Natural killer cell (primary cell): ENCODE data around the gene KMO. TPM values are rescaled to one million over a fixed set of nuclear protein-coding genes. Genes with fewer than 3 reads are reported as not detected.

Experiments
- ATAC-seq, 3 donors: fragments of 150-1000 bp in 2 of 3; fragments of 200-7000 bp in 1 of 3; cut with Tn5 transposase; 1 replicate in 1 of 3; 2 replicates in 2 of 3; pipeline ENCODE4 v1.10.0; 2021; ENCODE audit warnings: mild to moderate bottlenecking in 2 of 3, moderate library complexity in 2 of 3
- DNase-seq, 2 donors: peaks; one replicate each; pipeline versions ENCODE4 v3.0.0 to v3.0.0-alpha.2; 2013 to 2021; ENCODE audit warnings: mixed read lengths in 1 of 2
- H3K27ac ChIP-seq: one replicate; pipeline ENCODE4 v1.5.1; 2013; ENCODE audit warnings: mild to moderate bottlenecking, low read length
- H3K27me3 ChIP-seq: one replicate; pipeline ENCODE4 v1.6.1; 2013; ENCODE audit warnings: low read length; ENCODE audit not compliant: control insufficient read depth, insufficient read depth
- H3K36me3 ChIP-seq: one replicate; pipeline ENCODE4 v1.6.1; 2013; ENCODE audit warnings: low read length; ENCODE audit not compliant: control insufficient read depth, insufficient read depth
- H3K4me1 ChIP-seq: one replicate; pipeline ENCODE4 v1.6.1; 2013; ENCODE audit warnings: low read length; ENCODE audit not compliant: control insufficient read depth, insufficient read depth
- H3K4me3 ChIP-seq: one replicate; pipeline ENCODE4 v1.5.1; 2013; ENCODE audit warnings: low read length
- H3K9me3 ChIP-seq: one replicate; pipeline ENCODE4 v1.6.1; 2013; ENCODE audit warnings: low read length; ENCODE audit not compliant: control insufficient read depth, insufficient read depth
- H3K27ac Mint-ChIP-seq, 2 donors: one replicate each; pipeline ENCODE4 v1.8.0; 2022; ENCODE audit warnings: mild to moderate bottlenecking in 2 of 2, mixed read lengths in 2 of 2, moderate library complexity in 1 of 2
- H3K27me3 Mint-ChIP-seq, 2 donors: one replicate each; pipeline ENCODE4 v1.8.0; 2022; ENCODE audit warnings: low read depth in 2 of 2, mixed read lengths in 2 of 2
- H3K36me3 Mint-ChIP-seq: one replicate; pipeline ENCODE4 v1.8.0; 2022; ENCODE audit warnings: mixed read lengths
- H3K4me1 Mint-ChIP-seq, 2 donors: one replicate each; pipeline ENCODE4 v1.8.0; 2022; ENCODE audit warnings: mixed read lengths in 2 of 2
- H3K4me3 Mint-ChIP-seq: one replicate; pipeline ENCODE4 v1.8.0; 2022; ENCODE audit warnings: mild to moderate bottlenecking, moderate library complexity, mixed read lengths
- H3K9me3 Mint-ChIP-seq, 2 donors: one replicate each; pipeline ENCODE4 v1.8.0; 2022; ENCODE audit warnings: mixed read lengths in 2 of 2
- WGBS: methylation state at CpG from one replicate; pipeline ENCODE4 v1.1.7; 2013; ENCODE audit warnings: missing lambda C conversion rate; ENCODE audit not compliant: insufficient coverage; 5-methylcytosine and 5-hydroxymethylcytosine counted together
- intact Hi-C: fragments of 100-400 bp; cut with micrococcal nuclease; formaldehyde crosslinking; loops from one replicate; pipeline ENCODE4 v1.14.2; 2022
- total RNA-seq, 4 donors: library from RNA; stranded (reverse); fragments of 120-200 nt in 1 of 4; gene quantifications; one replicate each; pipeline versions ENCODE4 v1.2.3 to v1.2.4, GENCODE V29; 2013 to 2022
- TF ChIP-seq, protein P1 (sequence below): fragments of 200-600 bp; IDR thresholded peaks from one replicate; pipeline ENCODE4 v1.8.0; 2022; ENCODE audit warnings: antibody characterized with exemption

The KMO gene
- total RNA-seq, 3 donors from 2014 or later (not counting 1 experiment from before 2014, with no cell fraction given): 0.97 to 1.1 TPM; not detected in 1

DNA sequence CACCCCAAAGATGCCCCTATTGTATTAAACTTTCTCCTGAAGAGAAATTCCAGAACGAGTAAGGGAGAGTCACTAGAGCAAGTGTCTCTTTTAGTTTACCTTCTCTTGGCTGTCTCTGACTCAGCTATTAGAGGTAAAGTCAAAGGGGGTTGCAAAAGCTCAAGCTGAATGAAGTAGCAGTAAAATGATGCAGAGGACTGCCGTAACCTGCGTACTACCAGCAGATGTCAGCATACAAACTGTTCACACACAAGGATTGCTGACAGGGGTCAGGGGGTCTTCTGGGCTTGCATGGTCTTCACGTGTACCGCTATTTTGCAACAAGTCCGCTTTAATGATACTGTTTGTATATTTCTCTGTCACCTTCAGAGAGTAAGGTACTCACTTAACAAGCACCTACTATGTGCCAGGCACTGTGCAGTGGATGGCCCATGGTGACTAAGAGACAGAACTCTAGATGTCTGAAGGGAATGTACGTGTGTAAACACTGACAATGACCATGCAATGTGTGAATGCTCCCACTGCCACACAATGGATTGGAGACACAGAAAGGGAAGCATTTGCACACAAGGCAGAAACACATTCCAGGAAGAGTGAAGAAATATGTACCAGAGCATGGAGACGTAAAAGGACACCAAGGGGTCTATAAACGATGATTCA, 73.1 kb downstream of the KMO start:
- H3K4me3 Mint-ChIP-seq: no peak overlapping the region
- H3K27me3 ChIP-seq: no peaks in the 10 kb centered on the region
- TF ChIP-seq, protein P1, sequence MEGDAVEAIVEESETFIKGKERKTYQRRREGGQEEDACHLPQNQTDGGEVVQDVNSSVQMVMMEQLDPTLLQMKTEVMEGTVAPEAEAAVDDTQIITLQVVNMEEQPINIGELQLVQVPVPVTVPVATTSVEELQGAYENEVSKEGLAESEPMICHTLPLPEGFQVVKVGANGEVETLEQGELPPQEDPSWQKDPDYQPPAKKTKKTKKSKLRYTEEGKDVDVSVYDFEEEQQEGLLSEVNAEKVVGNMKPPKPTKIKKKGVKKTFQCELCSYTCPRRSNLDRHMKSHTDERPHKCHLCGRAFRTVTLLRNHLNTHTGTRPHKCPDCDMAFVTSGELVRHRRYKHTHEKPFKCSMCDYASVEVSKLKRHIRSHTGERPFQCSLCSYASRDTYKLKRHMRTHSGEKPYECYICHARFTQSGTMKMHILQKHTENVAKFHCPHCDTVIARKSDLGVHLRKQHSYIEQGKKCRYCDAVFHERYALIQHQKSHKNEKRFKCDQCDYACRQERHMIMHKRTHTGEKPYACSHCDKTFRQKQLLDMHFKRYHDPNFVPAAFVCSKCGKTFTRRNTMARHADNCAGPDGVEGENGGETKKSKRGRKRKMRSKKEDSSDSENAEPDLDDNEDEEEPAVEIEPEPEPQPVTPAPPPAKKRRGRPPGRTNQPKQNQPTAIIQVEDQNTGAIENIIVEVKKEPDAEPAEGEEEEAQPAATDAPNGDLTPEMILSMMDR: no peak

DNA sequence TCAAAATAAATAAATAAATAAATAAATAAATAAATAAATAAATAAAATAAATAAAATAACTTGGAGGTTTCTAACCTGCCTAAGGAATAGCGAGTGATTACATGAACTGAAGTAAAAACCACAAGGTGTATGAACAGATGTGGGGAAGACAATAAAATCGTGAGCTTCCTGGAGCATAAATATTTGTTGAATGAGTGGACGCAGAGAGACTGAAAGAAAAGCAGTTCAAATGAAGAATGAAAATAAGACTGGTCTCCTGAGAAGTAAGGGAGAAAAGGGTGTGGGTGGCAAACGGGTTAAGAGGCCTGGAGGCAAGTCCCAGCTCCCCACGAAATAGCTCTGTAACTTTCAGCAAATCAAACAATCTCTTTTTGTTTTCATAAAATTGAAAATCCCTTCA, 74.4 kb downstream of the KMO start:
- WGBS: 91% methylated on average over 3 of the region's 5 CpGs
- no peak overlapping the region for H3K4me3 Mint-ChIP-seq
- H3K4me1 ChIP-seq: no peaks in the 10 kb centered on the region
- intact Hi-C loops: no loop called here
- H3K36me3 Mint-ChIP-seq: no peaks in the 10 kb centered on the region
- H3K27ac Mint-ChIP-seq: no peak overlapping the region
- H3K4me1 Mint-ChIP-seq: no peaks in the 10 kb centered on the region
- TF ChIP-seq, protein P1: no peak
- no peak overlapping the region for H3K27ac ChIP-seq
- no peaks in the 10 kb centered on the region for H3K9me3 Mint-ChIP-seq
- no peaks in the 10 kb centered on the region for H3K36me3 ChIP-seq
- DNase-seq: no peak
- no peaks in the 10 kb centered on the region for H3K27me3 ChIP-seq
- ATAC-seq: no peak
- H3K9me3 ChIP-seq: no peaks in the 10 kb centered on the region
- no peaks in the 10 kb centered on the region for H3K27me3 Mint-ChIP-seq
- no peak overlapping the region for H3K4me3 ChIP-seq

More for the DNA sequence above, 73.1 kb downstream of the KMO start:
- WGBS: 86% methylated on average over 9 of the region's 9 CpGs
- Histone ChIP-seq H3K27ac (no peak overlapping the region), H3K36me3 (no peaks in the 10 kb centered on the region), H3K4me1 (no peaks in the 10 kb centered on the region), H3K9me3 (no peaks in the 10 kb centered on the region), H3K4me3 (no peak overlapping the region)
- Mint-ChIP-seq H3K27me3 (no peaks in the 10 kb centered on the region), H3K9me3 (no peaks in the 10 kb centered on the region), H3K4me1 (no peaks in the 10 kb centered on the region), H3K27ac (no peak overlapping the region), H3K36me3 (no peaks in the 10 kb centered on the region)
- intact Hi-C loops: no loop called here
- ATAC-seq: no peak
- no peak for DNase-seq

DNA sequence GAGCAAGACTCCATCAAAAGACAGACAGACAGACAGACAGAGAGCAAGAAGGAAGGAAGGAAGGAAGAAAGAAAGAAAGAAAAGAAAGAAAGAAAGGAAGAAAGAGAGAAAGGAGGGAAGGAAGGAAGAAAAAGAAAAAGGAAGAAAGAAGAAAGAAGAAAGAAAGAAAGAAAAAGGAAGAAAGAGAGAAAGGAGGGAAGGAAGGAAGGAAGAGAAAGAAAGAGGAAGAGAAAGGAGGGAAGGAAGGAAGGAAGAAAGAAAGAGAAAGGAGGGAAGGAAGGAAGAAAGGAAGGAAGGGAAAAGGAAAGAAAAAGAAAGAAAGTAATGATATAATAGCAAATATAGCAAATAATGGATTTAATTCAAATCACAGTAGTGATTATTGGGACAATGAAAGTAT, 75.3 kb downstream of the KMO start:
- ATAC-seq (no peak), DNase-seq (no peak)
- no peak overlapping the region for H3K27ac ChIP-seq
- Mint-ChIP-seq H3K4me3 (no peak overlapping the region), H3K4me1 (no peaks in the 10 kb centered on the region), H3K9me3 (no peaks in the 10 kb centered on the region), H3K36me3 (no peaks in the 10 kb centered on the region), H3K27ac (no peak overlapping the region), H3K27me3 (no peaks in the 10 kb centered on the region)
- no peak overlapping the region for H3K4me3 ChIP-seq
- no peaks in the 10 kb centered on the region for H3K4me1 ChIP-seq
- TF ChIP-seq, protein P1: no peak
- H3K36me3 ChIP-seq: no peaks in the 10 kb centered on the region
- intact Hi-C loops: no loop called here
- H3K27me3 ChIP-seq: no peaks in the 10 kb centered on the region
- H3K9me3 ChIP-seq: no peaks in the 10 kb centered on the region
